GM21367 (cell line): ENCODE data around the gene ZNFX1.
"Not testable (repeated sequence)": the region's sequence is repeated elsewhere in the genome, so short reads cannot be mapped to it uniquely, and the experiment has no call there.

ENCODE experiments used
- ATAC-seq: cut with Tn5 transposase; IDR thresholded peaks from one replicate; pipeline ENCODE4 v1.9.1; 2021; ENCODE audit not compliant: unreplicated experiment

ZNFX1 gene

DNA sequence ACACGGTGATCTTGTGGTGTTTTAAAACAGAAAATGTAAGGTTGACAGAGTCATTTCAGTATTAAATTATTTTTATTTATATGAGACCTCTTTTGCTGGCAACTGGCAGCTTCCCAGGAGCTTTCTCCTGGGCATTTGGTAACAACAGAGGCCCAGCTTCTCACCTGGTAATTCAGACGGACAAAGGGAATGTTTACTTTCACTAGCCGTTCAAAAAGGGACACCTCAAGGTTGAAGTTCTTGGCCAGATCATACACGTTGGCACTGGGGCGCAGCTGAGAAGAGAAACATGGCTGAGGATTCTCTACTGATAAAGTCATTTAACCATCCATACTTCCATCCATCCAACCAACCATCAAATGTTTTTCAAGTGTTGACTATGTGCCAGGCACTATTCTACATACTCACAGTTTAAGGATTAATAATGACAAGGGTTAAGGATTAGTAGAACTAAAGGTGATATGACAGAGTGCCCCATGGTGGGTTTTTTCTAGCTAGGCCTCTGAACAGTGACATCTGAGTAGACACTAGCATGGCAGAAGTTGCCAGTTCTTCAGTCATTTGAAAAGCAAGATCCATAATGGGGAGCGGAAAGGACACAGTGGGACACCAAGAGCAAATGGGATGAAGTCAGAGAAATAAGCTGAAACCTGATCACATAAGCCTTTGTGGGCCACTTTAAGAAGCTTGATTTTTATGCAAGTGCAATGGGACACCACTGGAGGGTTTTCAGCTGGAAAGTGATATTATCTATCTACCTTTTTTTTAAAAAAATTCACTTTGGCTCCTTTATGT lies 25.1 kb downstream of the ZNFX1 start:
- no peak for ATAC-seq

DNA sequence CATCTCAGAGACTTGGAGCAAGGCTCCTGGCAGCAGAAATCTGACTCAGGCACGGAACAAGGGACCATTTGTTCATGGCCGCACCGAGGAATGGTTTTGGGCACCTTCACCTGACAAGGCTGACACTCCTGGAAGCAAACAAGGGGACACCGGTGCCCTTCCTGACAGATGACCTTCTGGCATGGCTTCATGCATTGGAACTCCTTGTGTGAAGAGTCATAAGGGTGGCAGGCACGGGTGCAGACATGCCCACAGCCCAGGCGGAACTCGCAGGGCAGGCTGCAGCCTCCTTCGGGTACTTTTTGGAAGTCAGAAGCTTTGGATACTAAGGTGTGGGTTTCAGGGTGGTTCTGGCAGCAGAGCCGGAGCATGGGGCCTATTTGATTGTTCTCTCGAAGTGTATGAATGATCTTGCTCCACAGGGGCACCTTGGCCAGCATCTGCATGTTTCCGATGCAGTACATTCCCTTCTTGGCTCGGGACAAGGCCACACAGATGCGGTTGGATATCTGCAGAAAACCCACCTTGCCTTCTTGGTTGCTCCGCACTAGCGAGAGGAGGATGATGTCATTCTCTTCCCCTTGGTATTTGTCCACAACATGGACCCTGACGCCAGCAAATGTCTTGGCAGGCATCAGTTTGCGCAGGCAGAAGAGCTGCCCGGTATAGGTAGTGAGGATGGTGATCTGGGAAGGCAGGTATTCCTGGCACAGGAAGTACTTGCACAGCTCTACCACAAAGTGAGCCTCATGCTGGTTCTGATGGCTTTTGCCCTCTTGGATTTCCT lies 28.8 kb downstream of the ZNFX1 start:
- no peak for ATAC-seq

DNA sequence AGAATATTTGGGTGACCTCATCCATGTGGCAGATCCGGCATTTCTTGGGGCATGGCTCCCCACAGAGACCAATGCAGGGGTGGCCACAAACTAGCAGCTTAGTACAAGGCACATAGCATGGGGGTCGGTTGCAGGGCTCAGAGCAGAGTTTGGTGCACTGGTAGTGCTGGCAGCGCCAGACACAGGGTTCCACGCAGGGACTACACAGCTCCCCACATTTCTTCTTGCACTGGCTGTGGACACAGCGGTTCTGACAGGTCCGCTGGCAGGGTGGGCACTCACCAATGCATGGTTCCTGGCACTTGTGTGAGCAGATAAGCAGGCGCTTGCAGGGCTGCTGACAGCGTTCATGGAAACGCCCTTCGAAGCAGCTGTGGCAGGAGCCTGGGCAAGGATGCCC lies 29.6 kb downstream of the ZNFX1 start:
- ATAC-seq: no peak

DNA sequence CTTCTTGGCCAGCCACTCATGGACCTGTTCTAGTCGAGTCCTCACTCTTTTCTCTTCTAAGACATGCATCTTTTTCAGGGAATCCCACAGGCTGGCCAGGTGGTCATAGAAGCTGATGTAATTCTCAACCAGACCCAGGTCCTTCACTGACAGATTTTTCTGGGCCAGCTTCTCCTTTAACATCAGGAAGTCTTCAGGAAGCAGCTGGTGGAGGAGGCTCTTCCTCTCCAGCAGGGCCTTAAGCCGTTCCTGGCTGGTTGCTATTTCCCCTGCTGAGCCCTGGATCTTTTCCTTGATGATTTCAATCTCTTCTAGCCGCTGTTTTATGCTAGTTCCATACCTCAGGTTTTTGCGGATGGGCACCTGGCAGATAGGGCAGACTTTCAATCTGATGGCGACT lies 30.1 kb downstream of the ZNFX1 start:
- no peak for ATAC-seq

DNA sequence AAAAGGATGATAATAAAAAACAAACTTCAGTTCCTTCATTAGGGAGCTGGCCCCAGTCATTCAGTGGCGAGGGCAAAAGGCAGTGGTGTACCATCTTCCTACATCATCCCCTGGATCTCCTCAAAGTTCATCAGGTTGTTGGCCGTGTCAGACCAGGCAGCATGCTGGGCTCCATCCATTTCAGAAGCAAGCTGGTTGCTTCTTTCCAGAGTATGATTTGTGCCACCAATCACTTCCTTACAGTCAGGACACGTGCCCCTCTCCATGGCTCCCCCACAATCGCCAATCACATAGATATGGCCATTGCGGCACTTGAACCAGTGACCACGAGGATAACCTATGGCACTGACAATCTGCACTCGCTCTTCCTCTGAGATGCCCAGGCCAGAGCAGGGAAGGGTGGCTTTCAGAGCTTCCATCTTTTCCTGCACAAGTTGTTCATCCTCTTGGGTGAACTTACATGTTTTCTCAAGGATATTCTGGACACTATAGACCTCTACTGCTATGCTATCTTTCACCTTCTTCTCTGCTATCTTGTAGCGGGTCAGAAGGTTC lies 30.6 kb downstream of the ZNFX1 start:
- no peak for ATAC-seq

GRCh38 chr20:49245921-49246740 lies 31.7 kb downstream of the ZNFX1 start:
- no peak for ATAC-seq

- ATAC-seq: no peak
Measured at GRCh38 chr20:49237531-49237930, 40.3 kb downstream of the ZNFX1 start.

DNA sequence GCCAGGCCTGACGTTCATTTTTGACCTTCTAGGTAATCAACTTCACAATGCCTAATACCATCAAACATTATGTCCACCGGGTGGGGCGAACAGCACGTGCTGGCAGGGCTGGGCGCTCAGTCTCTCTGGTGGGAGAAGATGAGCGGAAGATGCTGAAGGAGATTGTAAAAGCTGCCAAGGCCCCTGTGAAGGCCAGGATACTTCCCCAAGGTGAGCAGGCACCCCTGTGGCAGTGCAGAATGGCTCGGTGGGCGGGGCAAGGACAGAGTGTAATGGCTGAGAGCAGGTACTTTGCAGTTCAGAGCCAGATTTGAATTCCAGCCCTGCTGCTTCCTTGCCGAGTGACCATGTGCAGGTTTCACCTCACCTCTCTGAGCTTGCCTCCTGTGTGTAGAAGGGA lies 41.6 kb downstream of the ZNFX1 start:
- ATAC-seq: no peak

DNA sequence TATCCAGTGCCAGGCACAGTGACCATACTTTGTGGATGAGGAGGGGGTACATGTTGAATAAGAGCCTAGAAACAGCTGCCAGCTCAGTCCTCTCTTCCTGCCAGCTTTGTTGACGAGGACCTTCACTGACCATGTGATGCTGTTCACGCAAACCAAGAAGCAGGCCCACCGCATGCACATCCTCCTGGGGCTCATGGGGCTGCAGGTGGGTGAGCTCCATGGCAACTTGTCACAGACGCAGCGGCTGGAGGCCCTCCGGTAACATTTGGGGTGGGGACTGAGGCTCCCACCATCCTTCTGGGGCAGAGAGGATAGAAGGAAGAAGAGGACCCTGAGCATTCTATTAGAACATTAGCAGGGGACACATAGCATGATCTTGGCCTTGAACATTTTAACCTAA lies 43.0 kb downstream of the ZNFX1 start:
- ATAC-seq: no peak

GRCh38 chr20:49233226-49233625 lies 44.6 kb downstream of the ZNFX1 start:
- ATAC-seq: no peak

GRCh38 chr20:49231471-49231870 lies 46.4 kb downstream of the ZNFX1 start:
- no peak for ATAC-seq

DNA sequence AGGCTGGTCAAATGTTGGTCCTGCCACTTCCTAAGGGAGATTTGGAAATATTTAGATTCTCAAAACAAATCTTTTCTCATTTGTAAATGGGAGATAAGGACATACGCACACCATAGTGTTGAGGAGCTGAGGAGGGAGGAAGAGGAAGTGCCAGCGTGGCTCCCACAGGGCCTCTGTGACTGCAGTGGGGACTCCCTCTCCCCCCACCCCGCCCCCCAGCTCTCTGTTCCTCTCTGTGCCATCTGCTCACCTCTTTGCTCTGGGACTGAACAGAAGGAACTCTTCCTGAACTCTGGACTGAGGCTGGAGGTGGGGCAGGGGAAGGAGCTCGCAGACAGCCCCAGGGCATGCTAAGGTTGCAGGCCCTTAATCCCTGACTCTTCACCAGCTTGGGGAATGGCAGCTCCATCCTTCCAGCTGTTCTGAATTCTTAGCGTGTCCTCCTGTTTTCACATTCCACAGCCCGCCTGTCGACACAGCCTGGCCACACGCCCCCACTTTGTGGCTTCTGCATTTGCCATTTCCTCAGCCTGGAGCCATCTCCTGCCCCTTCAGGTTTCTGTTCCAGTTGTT lies 47.2 kb downstream of the ZNFX1 start:
- ATAC-seq: no peak

GRCh38 chr20:49230021-49230420 lies 47.8 kb downstream of the ZNFX1 start:
- no peak for ATAC-seq

DNA sequence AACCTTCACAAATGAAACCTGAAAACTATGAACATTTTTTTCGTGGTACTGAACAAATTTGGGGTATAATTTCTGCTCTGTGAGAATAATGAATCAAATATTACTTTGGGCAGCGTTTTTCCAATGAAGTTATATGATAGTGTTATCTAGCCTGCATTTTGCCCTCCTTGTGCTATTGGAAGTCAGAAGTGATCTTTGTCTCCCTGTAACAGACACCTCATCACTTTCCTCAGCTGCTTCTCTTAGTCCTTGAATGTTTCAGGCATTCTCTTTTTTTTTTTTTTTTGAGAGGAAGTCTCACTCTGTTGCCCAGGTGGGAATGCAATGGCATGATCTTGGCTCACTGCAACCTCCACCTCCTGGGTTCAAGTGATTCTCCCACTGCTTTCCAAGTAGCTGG lies 48.5 kb downstream of the ZNFX1 start:
- ATAC-seq: no peak

DNA sequence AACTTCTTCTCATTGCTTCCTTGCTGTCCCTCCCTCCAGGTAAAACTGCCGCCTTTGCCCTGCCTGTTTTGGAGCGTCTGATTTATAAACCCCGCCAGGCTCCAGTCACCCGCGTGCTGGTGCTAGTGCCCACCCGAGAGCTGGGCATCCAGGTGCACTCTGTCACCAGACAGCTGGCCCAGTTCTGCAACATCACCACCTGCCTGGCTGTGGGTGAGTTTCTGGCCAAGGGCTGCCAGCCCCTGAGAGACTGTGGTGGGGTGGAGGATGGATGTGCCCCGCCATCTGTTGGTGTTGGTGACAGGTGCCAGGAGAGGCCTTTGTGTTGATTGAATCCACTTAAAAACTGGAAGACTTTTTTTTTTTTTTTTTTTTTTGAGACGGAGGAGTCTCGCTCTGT lies 49.2 kb downstream of the ZNFX1 start:
- ATAC-seq: no peak

DNA sequence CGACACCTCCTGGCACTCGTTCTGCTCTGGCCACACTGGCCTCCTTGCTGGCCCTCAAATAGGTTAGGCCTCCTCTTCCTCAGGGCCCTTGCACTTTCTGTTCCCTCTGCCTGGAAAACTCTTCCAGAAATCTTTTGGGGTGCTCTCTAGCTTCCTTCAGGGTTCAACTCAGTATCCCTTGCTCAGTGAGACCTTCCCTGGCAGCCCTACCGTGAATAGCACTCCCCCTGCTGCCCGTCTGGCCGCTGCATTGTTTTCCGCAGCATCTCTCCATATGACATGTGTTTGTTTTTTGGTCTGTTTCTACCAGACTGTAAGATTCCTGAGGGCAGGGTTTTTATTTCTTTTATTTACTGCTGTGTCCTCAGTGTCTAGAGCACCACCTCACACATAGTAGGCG lies 52.0 kb downstream of the ZNFX1 start:
- no peak for ATAC-seq

GRCh38 chr20:49219924-49220831 lies 57.7 kb downstream of the ZNFX1 start:
- ATAC-seq: peak; percentile 5

- peak; percentile 78 for ATAC-seq
Measured at GRCh38 chr20:49219091-49219923, 58.5 kb downstream of the ZNFX1 start, which contains the start of gene DDX27. TSS of gene DDX27 (plus strand) at chr20:49219416. CDS start at chr20:49219449, 33 bp downstream.

DNA sequence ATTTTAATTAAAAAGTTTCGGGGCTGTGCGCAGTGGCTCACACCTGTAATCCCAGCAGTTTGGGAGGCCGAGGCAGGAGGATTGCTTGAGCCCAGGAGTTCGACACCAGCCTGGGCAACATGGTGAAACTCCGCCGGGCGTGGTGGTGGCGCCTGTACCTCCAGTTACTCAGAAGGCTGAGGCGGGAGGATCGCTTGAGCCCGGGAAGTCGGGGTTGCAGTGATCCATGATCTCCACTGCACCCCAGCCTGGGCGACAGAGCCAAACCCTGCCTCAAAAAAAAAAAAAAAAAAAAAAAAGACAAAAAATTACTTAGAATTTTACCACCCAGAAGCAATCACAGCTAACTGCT lies 59.1 kb downstream of the ZNFX1 start:
- not testable (repeated sequence) for ATAC-seq
